GM21717 (cell line): ENCODE results near the gene HPS4.

Experiments used
- ATAC-seq: cut with Tn5 transposase; IDR thresholded peaks from one replicate; pipeline ENCODE4 v1.9.1; 2021; ENCODE audit warnings: mild to moderate bottlenecking, moderate library complexity; ENCODE audit not compliant: unreplicated experiment

Gene HPS4

GRCh38 chr22:26499188-26499703 is 15.7 kb upstream of the HPS4 start:
- ATAC-seq = no peak

- no peak for ATAC-seq
These were observed 12.9 kb upstream of the HPS4 start for GRCh38 chr22:26496456-26496855.

GRCh38 chr22:26494506-26494905 is 10.9 kb upstream of the HPS4 start:
- ATAC-seq = no peak

DNA sequence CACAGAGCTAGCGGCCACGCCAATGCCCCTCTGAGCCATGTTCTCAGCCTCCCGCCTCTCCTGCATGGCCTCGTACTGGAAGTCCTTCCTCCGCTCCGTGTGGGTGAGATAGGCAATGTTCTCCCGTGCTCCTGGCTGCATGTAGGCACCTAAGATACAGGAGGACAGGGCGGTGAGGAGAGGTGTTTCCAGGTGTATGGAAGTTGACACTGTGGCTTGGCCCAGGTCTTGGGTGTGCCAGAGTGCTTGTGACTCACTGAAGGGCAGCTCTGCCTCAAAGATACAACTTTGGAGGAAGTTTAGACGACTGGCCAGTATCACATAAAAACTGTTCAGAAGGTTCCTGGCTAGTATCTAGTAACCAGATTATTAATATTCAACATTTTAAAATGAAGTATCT is 8.6 kb upstream of the HPS4 start:
- ATAC-seq = no peak

DNA sequence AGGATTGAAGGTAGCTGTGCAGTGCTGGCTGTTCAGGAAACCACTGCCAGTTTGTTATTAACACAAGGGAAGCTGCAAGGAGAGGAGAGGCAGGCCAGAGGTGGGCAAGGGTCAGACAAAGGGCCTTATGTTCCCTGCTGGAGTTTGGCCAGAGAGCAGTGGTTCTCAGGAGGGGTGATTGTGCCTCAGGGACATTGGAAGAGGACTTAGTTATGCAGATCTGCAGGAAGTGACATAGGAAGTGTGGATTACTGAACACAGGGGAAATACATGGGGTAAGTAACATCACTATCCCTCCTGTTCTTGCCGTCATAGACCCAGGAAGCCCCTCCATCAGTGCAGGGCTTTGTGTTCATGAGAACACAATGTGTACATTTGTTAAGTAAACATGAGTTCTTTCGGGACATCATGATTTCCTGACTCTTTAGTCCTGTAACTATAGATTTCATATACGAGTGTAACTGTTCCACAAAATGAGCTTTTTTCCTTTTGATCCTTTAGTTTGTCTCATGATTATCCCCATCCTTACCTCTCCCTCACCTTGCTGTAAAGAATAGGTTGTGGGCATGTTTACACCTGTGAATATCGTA is 6.0 kb upstream of the HPS4 start:
- ATAC-seq = no peak

- no peak for ATAC-seq
These were observed 4.4 kb upstream of the HPS4 start for GRCh38 chr22:26487996-26488395.

GRCh38 chr22:26486394-26486793 is 2.8 kb upstream of the HPS4 start:
- no peak for ATAC-seq

GRCh38 chr22:26485806-26486390 is 2.3 kb upstream of the HPS4 start:
- no peak for ATAC-seq

- ATAC-seq = no peak
These were observed 1.4 kb upstream of the HPS4 start for GRCh38 chr22:26485013-26485412.

- no peak for ATAC-seq
These were observed 750 bp upstream of the HPS4 start for GRCh38 chr22:26484360-26484706.

DNA sequence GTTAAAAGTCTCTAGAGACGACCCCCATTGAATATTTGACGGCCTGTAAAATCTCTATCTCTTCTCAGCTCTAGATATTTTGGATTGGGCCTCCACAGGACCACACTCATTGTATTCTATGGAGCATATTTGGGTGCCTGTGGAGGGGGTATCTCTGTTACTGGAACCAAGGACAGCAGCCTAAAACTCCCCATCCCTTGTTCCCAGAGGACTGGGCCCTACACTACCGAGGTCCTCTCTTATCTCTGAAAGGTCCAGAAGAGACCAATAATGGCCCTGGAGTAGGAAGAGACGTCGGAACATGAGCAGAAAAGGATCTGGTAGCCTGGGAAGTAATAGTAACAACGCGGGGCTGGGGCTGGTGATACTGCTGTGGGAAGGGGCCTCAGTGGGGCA is 542 bp downstream of the HPS4 start:
- ATAC-seq = no peak

GRCh38 chr22:26482161-26482560 is 1.4 kb downstream of the HPS4 start:
- ATAC-seq = no peak

DNA sequence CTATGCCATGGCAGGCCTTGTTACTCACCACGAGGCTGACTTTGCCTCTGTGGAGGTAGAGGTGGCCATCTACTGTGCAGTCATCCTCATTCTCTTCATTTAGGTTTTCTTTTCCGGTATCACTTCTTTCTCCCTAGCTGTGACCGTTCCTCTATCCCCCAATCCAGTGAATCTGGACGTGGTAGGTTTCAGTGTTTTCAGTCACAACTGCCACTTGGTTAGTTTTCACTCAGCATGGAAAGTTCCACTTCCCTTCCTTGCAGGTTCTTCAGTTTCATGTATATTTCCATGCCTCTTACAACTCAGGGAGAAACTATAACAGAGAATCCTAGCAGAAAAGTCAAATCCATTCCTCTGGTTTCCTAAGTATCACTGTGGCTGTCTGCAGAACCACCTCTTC is 1.9 kb downstream of the HPS4 start:
- ATAC-seq = no peak

GRCh38 chr22:26481112-26481693 is 2.4 kb downstream of the HPS4 start:
- no peak for ATAC-seq

GRCh38 chr22:26480611-26480932 is 3.0 kb downstream of the HPS4 start:
- no peak for ATAC-seq

GRCh38 chr22:26479792-26480610 is 3.6 kb downstream of the HPS4 start:
- ATAC-seq = no peak

- no peak for ATAC-seq
These were observed 4.4 kb downstream of the HPS4 start for GRCh38 chr22:26479043-26479791.

- no peak for ATAC-seq
These were observed 6.2 kb downstream of the HPS4 start for GRCh38 chr22:26477341-26477731.

- no peak for ATAC-seq
These were observed 6.8 kb downstream of the HPS4 start for GRCh38 chr22:26476705-26477340.

GRCh38 chr22:26474682-26475081 is 8.9 kb downstream of the HPS4 start:
- no peak for ATAC-seq

- no peak for ATAC-seq
These were observed 12.1 kb downstream of the HPS4 start for GRCh38 chr22:26471522-26471921.
